RWPE2 (cell line): ENCODE measurements around the gene MAPRE3.

Experiments used
- ATAC-seq: fragments of 200-7000 bp; cut with Tn5 transposase; 3 replicates; pipeline ENCODE4 v1.9.1; 2021; ENCODE audit warnings: low read depth
- DNase-seq: peaks from one replicate; pipeline ENCODE4 v3.0.0-alpha.2; 2020; ENCODE audit warnings: low spot score
- H3K27ac ChIP-seq: fragments of 450-650 bp; 2 replicates; pipeline ENCODE4 v1.5.1; 2017; ENCODE audit warnings: mild to moderate bottlenecking; ENCODE audit not compliant: poor library complexity, severe bottlenecking
- H3K27me3 ChIP-seq: fragments of 250-450 bp; sonication (Bioruptor Pico); 2 replicates; pipeline ENCODE4 v1.5.1; 2021; ENCODE audit warnings: mild to moderate bottlenecking, moderate library complexity; ENCODE audit not compliant: insufficient read depth, poor library complexity, severe bottlenecking
- H3K36me3 ChIP-seq: fragments of 250-450 bp; sonication (Bioruptor Pico); 2 replicates; pipeline ENCODE4 v1.5.1; 2020; ENCODE audit warnings: low read depth, mild to moderate bottlenecking, moderate library complexity
- H3K4me1 ChIP-seq: fragments of 250-450 bp; sonication (Bioruptor Pico); 2 replicates; pipeline ENCODE4 v1.5.1; 2021; ENCODE audit warnings: mild to moderate bottlenecking, moderate library complexity; ENCODE audit not compliant: insufficient read depth, poor library complexity, severe bottlenecking
- H3K4me3 ChIP-seq: fragments of 250-450 bp; sonication (Bioruptor Pico); 2 replicates; pipeline ENCODE4 v1.5.1; 2021; ENCODE audit warnings: mild to moderate bottlenecking, moderate library complexity; ENCODE audit not compliant: severe bottlenecking
- H3K9me3 ChIP-seq: fragments of 250-450 bp; sonication (Bioruptor Pico); 2 replicates; pipeline ENCODE4 v1.5.1; 2021; ENCODE audit warnings: mild to moderate bottlenecking, moderate library complexity; ENCODE audit not compliant: severe bottlenecking
- TF ChIP-seq, protein P1 (sequence below): fragments of 450-650 bp; IDR thresholded peaks from one replicate; pipeline ENCODE4 v1.5.1; 2017; ENCODE audit warnings: mild to moderate bottlenecking, moderate library complexity; ENCODE audit not compliant: poor library complexity, severe bottlenecking

MAPRE3 gene

GRCh38 chr2:27065128-27065527 lies 94.7 kb downstream of the MAPRE3 start:
- Histone ChIP-seq H3K4me3 (no peak overlapping the region), H3K27ac (no peak overlapping the region), H3K27me3 (no peaks in the 10 kb centered on the region), H3K4me1 (no peaks in the 10 kb centered on the region), H3K36me3 (peaks cover 33% of the 10 kb centered on the region), H3K9me3 (no peaks in the 10 kb centered on the region)
- TF ChIP-seq, protein P1, sequence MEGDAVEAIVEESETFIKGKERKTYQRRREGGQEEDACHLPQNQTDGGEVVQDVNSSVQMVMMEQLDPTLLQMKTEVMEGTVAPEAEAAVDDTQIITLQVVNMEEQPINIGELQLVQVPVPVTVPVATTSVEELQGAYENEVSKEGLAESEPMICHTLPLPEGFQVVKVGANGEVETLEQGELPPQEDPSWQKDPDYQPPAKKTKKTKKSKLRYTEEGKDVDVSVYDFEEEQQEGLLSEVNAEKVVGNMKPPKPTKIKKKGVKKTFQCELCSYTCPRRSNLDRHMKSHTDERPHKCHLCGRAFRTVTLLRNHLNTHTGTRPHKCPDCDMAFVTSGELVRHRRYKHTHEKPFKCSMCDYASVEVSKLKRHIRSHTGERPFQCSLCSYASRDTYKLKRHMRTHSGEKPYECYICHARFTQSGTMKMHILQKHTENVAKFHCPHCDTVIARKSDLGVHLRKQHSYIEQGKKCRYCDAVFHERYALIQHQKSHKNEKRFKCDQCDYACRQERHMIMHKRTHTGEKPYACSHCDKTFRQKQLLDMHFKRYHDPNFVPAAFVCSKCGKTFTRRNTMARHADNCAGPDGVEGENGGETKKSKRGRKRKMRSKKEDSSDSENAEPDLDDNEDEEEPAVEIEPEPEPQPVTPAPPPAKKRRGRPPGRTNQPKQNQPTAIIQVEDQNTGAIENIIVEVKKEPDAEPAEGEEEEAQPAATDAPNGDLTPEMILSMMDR, result no peak
- ATAC-seq (no peak), DNase-seq (no peak)

GRCh38 chr2:27067385-27067784 lies 96.9 kb downstream of the MAPRE3 start:
- H3K9me3 ChIP-seq, result no peaks in the 10 kb centered on the region
- no peaks in the 10 kb centered on the region for H3K27me3 ChIP-seq
- H3K27ac ChIP-seq, result no peak overlapping the region
- H3K36me3 ChIP-seq, result peaks cover 38% of the 10 kb centered on the region
- TF ChIP-seq, protein P1, result no peak
- no peak overlapping the region for H3K4me3 ChIP-seq
- no peak for ATAC-seq
- DNase-seq, result no peak
- peaks cover 3% of the 10 kb centered on the region for H3K4me1 ChIP-seq

GRCh38 chr2:27069436-27069835 lies 99.0 kb downstream of the MAPRE3 start:
- H3K27ac ChIP-seq, result no peak overlapping the region

GRCh38 chr2:27069961-27070618 lies 99.7 kb downstream of the MAPRE3 start:
- Histone ChIP-seq H3K27me3 (no peaks in the 10 kb centered on the region), H3K4me1 (peaks cover 3% of the 10 kb centered on the region), H3K4me3 (peak overlapping the region; percentile 77), H3K27ac (peak overlapping the region; percentile 49), H3K9me3 (no peaks in the 10 kb centered on the region), H3K36me3 (peaks cover 34% of the 10 kb centered on the region)
- DNase-seq (no peak), ATAC-seq (no peak)
- TF ChIP-seq, protein P1, result no peak

More at GRCh38 chr2:27069436-27069835, 99.0 kb downstream of the MAPRE3 start:
- Histone ChIP-seq H3K36me3 (peaks cover 34% of the 10 kb centered on the region), H3K4me3 (no peak overlapping the region), H3K27me3 (no peaks in the 10 kb centered on the region), H3K4me1 (peaks cover 3% of the 10 kb centered on the region), H3K9me3 (no peaks in the 10 kb centered on the region)
- DNase-seq, result no peak
- TF ChIP-seq, protein P1, result no peak
- no peak for ATAC-seq

- DNase-seq (no peak), ATAC-seq (peak; percentile 4; the same call in 1 of the 3 replicates)
- H3K4me1 ChIP-seq, result peaks cover 3% of the 10 kb centered on the region
- TF ChIP-seq, protein P1, result no peak
- peak overlapping the region; percentile 49 for H3K27ac ChIP-seq
- H3K4me3 ChIP-seq, result peak overlapping the region; percentile 77
- H3K9me3 ChIP-seq, result no peaks in the 10 kb centered on the region
- H3K27me3 ChIP-seq, result no peaks in the 10 kb centered on the region
- peaks cover 34% of the 10 kb centered on the region for H3K36me3 ChIP-seq
These were observed 100.3 kb downstream of the MAPRE3 start for GRCh38 chr2:27070653-27071276.
